Neutrophil (primary cell): ENCODE data around the gene FAIM2.

Source experiments
- H3K27ac ChIP-seq: fragments of 200-600 bp; sonication (generic); 2 replicates; pipeline ENCODE4 v1.5.1; 2016; ENCODE audit warnings: mild to moderate bottlenecking, moderate library complexity
- H3K27me3 ChIP-seq: fragments of 200-600 bp; sonication (generic); 2 replicates; pipeline ENCODE4 v1.6.0; 2016; ENCODE audit warnings: mild to moderate bottlenecking
- H3K36me3 ChIP-seq: fragments of 200-600 bp; sonication (generic); 2 replicates; pipeline ENCODE4 v1.5.1; 2017
- H3K4me1 ChIP-seq, 2 experiments: fragments of 200-600 bp in 1 of 2; sonication (generic) in 1 of 2; 1 replicate in 1 of 2; 2 replicates in 1 of 2; pipeline versions ENCODE4 v1.5.1 to v1.6.1; 2013 to 2016; ENCODE audit warnings: low read depth in 1 of 2, low read length in 1 of 2, mild to moderate bottlenecking in 1 of 2, moderate library complexity in 1 of 2; ENCODE audit not compliant: control insufficient read depth in 1 of 2, insufficient read depth in 1 of 2
- H3K4me3 ChIP-seq, 2 experiments: fragments of 200-600 bp in 1 of 2; sonication (generic) in 1 of 2; 1 replicate in 1 of 2; 2 replicates in 1 of 2; pipeline ENCODE4 v1.5.1; 2013 to 2016; ENCODE audit warnings: low read depth in 1 of 2, low read length in 1 of 2, mild to moderate bottlenecking in 1 of 2, moderate library complexity in 1 of 2
- H3K9me3 ChIP-seq: fragments of 200-600 bp; sonication (generic); 2 replicates; pipeline ENCODE4 v1.5.1; 2016
- TF ChIP-seq, protein P1 (sequence below): fragments of 200-600 bp; sonication (generic); IDR thresholded peaks from 2 replicates; pipeline ENCODE4 v1.5.1; 2016; ENCODE audit warnings: antibody characterized with exemption

The FAIM2 gene

DNA sequence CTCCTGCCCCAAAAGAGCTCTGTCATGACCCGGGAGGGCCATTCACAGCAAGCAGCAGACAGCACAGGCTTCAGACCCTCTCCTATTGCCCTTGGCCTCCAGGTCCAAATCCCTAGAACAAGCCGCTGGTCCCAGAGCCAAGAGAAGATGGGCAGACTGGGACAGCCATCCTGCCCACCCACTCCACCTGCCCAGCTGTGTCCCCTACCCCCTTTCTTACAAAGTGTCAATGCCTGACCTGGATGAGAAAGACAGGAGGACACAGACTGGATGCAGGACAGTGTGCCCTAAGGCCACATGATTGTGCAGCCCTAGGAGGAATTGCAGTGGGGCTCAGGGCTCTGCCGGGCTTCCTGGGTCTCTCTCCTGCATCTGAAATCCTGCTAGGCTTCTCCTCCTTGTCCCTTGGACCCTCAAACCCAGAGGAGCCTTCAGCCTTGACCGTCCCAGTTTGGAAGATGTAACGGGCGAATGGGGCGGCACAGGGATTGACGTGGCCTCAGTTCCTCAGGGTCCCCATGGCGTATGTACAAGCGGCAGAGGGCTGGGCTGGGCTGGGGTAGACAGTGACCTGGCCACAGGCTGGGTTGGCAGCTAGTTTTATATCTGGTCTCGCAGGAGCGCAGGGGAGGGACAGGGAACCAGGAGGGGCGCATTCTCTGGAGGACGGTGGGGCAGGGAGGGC is 33.7 kb downstream of the FAIM2 start:
- H3K4me1 ChIP-seq = peaks cover 0 to 4% of the 10 kb centered on the region in 2 experiments
- no peak overlapping the region for H3K27ac ChIP-seq
- peaks cover 42% of the 10 kb centered on the region for H3K27me3 ChIP-seq

DNA sequence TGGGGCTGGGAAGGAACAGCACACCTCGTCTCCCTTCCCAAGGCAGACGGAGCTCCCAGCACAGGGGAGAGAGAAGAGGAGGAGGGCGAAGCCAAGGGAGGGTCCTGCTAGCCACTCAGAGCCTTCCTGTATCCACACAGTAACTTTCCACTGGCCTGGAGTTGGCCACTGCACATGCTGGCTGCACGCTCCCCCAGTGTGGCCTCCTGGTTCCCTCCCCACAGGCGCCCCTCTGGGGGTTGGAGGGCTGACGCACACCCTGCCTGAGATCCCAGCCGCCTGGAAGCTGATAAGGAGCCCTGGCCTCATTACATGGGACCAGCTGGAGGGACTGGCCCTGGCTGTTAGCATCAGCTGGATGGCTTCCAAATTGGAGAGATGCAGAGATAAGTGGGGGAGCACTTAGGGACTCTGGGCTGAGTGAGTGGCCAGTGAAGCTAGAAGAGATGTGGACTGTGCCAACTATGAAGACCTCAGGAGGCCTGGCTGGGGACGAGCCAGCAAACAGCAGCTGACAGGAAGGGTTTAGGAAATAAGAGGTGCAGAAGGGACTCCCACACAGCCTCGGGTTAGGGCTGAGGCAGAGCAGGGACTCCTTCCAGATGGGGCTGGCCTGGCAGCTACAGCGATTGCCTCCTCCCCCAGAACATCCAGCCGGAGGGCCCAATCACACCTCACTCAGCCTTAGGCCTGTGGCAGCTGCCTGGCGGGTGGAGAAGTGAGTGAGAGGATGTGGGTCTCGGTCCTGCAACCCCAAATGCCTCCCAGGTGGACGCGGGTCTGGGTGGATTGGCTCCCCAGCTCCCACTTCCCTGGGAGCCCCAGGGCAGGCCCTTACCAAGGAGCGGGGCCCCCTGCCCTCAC is 34.5 kb downstream of the FAIM2 start:
- Histone ChIP-seq H3K9me3 (no peaks in the 10 kb centered on the region), H3K36me3 (no peaks in the 10 kb centered on the region), H3K4me1 (peaks cover 0 to 4% of the 10 kb centered on the region in 2 experiments), H3K27ac (no peak overlapping the region), H3K27me3 (peaks cover 43% of the 10 kb centered on the region), H3K4me3 (no peak overlapping the region)
- TF ChIP-seq, protein P1, sequence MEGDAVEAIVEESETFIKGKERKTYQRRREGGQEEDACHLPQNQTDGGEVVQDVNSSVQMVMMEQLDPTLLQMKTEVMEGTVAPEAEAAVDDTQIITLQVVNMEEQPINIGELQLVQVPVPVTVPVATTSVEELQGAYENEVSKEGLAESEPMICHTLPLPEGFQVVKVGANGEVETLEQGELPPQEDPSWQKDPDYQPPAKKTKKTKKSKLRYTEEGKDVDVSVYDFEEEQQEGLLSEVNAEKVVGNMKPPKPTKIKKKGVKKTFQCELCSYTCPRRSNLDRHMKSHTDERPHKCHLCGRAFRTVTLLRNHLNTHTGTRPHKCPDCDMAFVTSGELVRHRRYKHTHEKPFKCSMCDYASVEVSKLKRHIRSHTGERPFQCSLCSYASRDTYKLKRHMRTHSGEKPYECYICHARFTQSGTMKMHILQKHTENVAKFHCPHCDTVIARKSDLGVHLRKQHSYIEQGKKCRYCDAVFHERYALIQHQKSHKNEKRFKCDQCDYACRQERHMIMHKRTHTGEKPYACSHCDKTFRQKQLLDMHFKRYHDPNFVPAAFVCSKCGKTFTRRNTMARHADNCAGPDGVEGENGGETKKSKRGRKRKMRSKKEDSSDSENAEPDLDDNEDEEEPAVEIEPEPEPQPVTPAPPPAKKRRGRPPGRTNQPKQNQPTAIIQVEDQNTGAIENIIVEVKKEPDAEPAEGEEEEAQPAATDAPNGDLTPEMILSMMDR = no peak

More for the DNA sequence above, 33.7 kb downstream of the FAIM2 start:
- no peak overlapping the region for H3K4me3 ChIP-seq
- TF ChIP-seq, protein P1 = no peak
- H3K9me3 ChIP-seq = no peaks in the 10 kb centered on the region
- H3K36me3 ChIP-seq = no peaks in the 10 kb centered on the region

DNA sequence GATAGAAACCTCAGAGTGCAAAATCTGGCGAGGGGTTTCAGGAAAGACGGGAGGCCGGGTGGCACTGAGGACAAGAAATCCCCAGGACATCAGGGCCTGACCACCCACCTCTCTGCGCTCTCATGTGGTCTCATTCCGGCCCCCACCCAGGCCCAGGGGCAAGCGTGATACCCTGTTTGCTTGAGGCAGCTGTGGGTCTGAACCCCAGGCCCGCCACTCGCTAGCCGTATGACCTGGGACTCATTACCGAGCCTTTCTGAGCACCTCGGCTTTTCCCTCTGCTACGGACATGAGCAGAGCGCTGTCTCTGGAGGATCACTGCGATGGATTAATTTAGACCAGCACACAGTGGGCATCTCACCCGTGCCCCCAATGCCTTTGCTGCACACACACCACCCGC is 35.3 kb downstream of the FAIM2 start:
- no peak overlapping the region for H3K4me3 ChIP-seq
- peaks cover 0 to 4% of the 10 kb centered on the region in 2 experiments for H3K4me1 ChIP-seq
- TF ChIP-seq, protein P1 = no peak
- no peaks in the 10 kb centered on the region for H3K9me3 ChIP-seq
- peaks cover 45% of the 10 kb centered on the region for H3K27me3 ChIP-seq
- H3K27ac ChIP-seq = no peak overlapping the region
- no peaks in the 10 kb centered on the region for H3K36me3 ChIP-seq

DNA sequence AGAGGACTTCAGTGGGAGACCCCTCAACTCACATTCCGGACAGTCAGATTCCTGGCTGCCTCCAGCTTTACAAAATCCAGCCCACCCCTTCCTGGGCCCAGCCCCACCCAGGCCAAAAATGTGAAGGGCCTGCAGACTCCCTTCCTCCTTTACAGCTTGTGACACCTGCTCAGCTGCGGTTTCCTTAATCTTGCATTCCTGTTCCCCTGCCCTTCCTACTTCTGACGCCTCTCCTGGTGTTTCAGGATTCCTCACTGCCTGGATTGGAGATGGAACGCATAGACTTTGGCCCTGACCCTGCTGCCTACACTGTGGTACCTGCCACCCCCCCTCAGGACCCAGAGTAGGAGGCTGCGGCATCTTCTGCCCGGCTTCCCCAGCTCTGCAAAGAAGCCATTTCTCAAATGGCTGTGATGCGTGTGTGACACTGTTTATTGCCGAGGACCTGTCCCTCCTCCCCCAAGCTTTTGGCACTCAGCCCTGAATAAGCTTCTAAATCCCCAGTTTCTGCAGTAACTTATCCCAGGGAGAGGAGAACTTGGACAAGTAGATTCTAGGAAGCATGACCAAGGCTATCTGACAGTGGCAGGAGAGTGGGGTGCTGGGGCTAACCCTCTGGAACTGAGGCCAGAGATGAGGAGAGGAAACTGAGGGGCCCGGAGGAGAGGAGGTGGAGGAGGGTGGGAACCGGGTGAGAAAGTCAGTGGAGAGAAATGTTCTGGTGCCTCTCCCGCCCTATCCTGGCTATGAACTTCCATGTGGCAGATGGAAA is 35.9 kb downstream of the FAIM2 start:
- H3K27ac ChIP-seq = no peak overlapping the region
- TF ChIP-seq, protein P1 = no peak
- no peaks in the 10 kb centered on the region for H3K9me3 ChIP-seq
- peaks cover 45% of the 10 kb centered on the region for H3K27me3 ChIP-seq
- H3K4me1 ChIP-seq = peaks cover 0 to 4% of the 10 kb centered on the region in 2 experiments
- H3K4me3 ChIP-seq = no peak overlapping the region
- H3K36me3 ChIP-seq = no peaks in the 10 kb centered on the region

- peaks cover 45% of the 10 kb centered on the region for H3K27me3 ChIP-seq
- no peak overlapping the region for H3K27ac ChIP-seq
- H3K9me3 ChIP-seq = no peaks in the 10 kb centered on the region
- H3K4me1 ChIP-seq = peaks cover 0 to 4% of the 10 kb centered on the region in 2 experiments
- H3K36me3 ChIP-seq = no peaks in the 10 kb centered on the region
- H3K4me3 ChIP-seq = no peak overlapping the region
- TF ChIP-seq, protein P1 = peak; percentile 93
Observed at GRCh38 chr12:49866859-49867569, 36.7 kb downstream of the FAIM2 start.
